GM19351 (cell line): ENCODE measurements around the gene SLCO4A1.
A peak's percentile ranks its signal among the peaks of the same experiment; 100 is the strongest.
"Not testable (repeated sequence)": the region's sequence is repeated elsewhere in the genome, so short reads cannot be mapped to it uniquely, and the experiment has no call there.

Source experiments
- ATAC-seq: cut with Tn5 transposase; IDR thresholded peaks from one replicate; pipeline ENCODE4 v1.9.1; 2021; ENCODE audit warnings: mild to moderate bottlenecking, moderate library complexity; ENCODE audit not compliant: unreplicated experiment

SLCO4A1 gene

GRCh38 chr20:62622178-62622876 lies 20.0 kb upstream of the SLCO4A1 start:
- ATAC-seq: no peak

GRCh38 chr20:62622877-62623487 lies 19.3 kb upstream of the SLCO4A1 start:
- ATAC-seq: no peak

- peak; percentile 84 for ATAC-seq
Measured at GRCh38 chr20:62623488-62624324, 18.6 kb upstream of the SLCO4A1 start.

GRCh38 chr20:62624325-62624690 lies 18.0 kb upstream of the SLCO4A1 start:
- ATAC-seq: peak; percentile 44

GRCh38 chr20:62624719-62625453 lies 17.4 kb upstream of the SLCO4A1 start:
- ATAC-seq: no peak

GRCh38 chr20:62625516-62625915 lies 16.8 kb upstream of the SLCO4A1 start:
- ATAC-seq: no peak

GRCh38 chr20:62625921-62626547 lies 16.3 kb upstream of the SLCO4A1 start:
- ATAC-seq: no peak

GRCh38 chr20:62627425-62627824 lies 14.9 kb upstream of the SLCO4A1 start:
- ATAC-seq: not testable (repeated sequence)

GRCh38 chr20:62627901-62628612 lies 14.2 kb upstream of the SLCO4A1 start:
- no peak for ATAC-seq

- ATAC-seq: no peak
Measured at GRCh38 chr20:62628691-62629090, 13.6 kb upstream of the SLCO4A1 start.

GRCh38 chr20:62629864-62630470 lies 12.3 kb upstream of the SLCO4A1 start:
- ATAC-seq: no peak

- no peak for ATAC-seq
Measured at GRCh38 chr20:62631336-62632308, 10.7 kb upstream of the SLCO4A1 start.

GRCh38 chr20:62632575-62633090 lies 9.7 kb upstream of the SLCO4A1 start:
- ATAC-seq: no peak

GRCh38 chr20:62633598-62634329 lies 8.5 kb upstream of the SLCO4A1 start:
- ATAC-seq: no peak

GRCh38 chr20:62634330-62634967 lies 7.9 kb upstream of the SLCO4A1 start:
- no peak for ATAC-seq

- ATAC-seq: no peak
Measured at GRCh38 chr20:62635232-62635631, 7.1 kb upstream of the SLCO4A1 start.

GRCh38 chr20:62635852-62636251 lies 6.5 kb upstream of the SLCO4A1 start:
- no peak for ATAC-seq
